ENCODE measurements around the gene HORMAD2. TPM values are rescaled to one million over a fixed set of nuclear protein-coding genes. Genes with fewer than 3 reads are reported as not detected.

The HORMAD2 gene
- total RNA-seq, 1 donor from 2014 or later: not detected

DNA sequence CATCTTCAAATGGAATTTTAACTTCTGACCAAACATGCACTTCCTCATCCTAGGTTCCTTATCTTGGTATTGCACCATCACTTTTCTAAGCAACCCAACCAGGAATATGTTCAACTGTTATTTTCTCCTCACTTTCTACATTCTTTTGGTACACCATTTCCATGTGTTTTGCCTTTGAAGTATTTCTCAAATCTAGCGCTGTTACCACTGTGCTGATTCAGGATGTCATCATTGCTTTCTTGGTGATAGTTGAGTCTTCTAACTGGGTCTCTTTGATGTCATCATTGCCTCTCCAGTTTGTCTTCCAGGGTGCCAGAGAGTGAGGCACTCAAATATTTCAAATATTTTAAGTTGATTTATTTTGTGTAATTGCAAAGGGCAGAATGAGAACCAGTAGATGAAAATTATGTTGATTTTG lies 47.5 kb downstream of the HORMAD2 start:
- H3K27ac Mint-ChIP-seq (ENCODE audit: unreplicated experiment): no peak overlapping the region
- H3K36me3 Mint-ChIP-seq (ENCODE audit: low read depth): no peaks in the 10 kb centered on the region
- TF ChIP-seq CTCF (conservative IDR thresholded peaks at IDR 0.05): no peak
- DNase-seq (ENCODE audit: low read depth, low spot score): no peak
- no peaks in the 10 kb centered on the region for H3K4me1 Mint-ChIP-seq
- H3K27me3 Mint-ChIP-seq (ENCODE audit: low read depth): no peaks in the 10 kb centered on the region
- no peaks in the 10 kb centered on the region for H3K9me3 Mint-ChIP-seq
- H3K4me3 Mint-ChIP-seq: no peak overlapping the region

DNA sequence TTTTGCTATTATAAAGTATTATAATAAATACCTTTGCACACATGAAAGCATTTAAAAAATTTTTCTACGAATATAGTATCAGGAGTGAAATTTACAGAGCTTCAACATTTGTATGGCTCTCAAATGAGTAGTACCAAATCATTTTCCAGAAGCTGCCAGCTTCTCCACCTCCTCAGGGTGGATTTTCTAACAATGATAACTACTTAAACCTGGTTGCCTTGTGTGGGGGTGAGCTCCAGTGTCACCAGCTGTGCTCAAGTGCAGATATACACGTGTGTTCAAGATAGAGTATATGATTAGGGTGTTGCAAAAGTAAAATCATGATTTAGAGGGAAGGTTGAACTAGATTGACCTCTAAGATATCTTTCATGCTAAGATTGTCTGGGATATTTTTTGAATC lies 48.2 kb downstream of the HORMAD2 start:
- no peaks in the 10 kb centered on the region for H3K36me3 Mint-ChIP-seq (ENCODE audit: low read depth)
- no peak overlapping the region for H3K27ac Mint-ChIP-seq (ENCODE audit: unreplicated experiment)
- no peaks in the 10 kb centered on the region for H3K9me3 Mint-ChIP-seq
- no peak overlapping the region for H3K4me3 Mint-ChIP-seq
- DNase-seq (ENCODE audit: low read depth, low spot score): no peak
- H3K4me1 Mint-ChIP-seq: no peaks in the 10 kb centered on the region
- TF ChIP-seq CTCF (conservative IDR thresholded peaks at IDR 0.05): no peak
- no peaks in the 10 kb centered on the region for H3K27me3 Mint-ChIP-seq (ENCODE audit: low read depth)

GRCh38 chr22:30129636-30130035 lies 49.4 kb downstream of the HORMAD2 start:
- Mint-ChIP-seq H3K36me3 (ENCODE audit: low read depth) (no peaks in the 10 kb centered on the region), H3K9me3 (no peaks in the 10 kb centered on the region)

DNA sequence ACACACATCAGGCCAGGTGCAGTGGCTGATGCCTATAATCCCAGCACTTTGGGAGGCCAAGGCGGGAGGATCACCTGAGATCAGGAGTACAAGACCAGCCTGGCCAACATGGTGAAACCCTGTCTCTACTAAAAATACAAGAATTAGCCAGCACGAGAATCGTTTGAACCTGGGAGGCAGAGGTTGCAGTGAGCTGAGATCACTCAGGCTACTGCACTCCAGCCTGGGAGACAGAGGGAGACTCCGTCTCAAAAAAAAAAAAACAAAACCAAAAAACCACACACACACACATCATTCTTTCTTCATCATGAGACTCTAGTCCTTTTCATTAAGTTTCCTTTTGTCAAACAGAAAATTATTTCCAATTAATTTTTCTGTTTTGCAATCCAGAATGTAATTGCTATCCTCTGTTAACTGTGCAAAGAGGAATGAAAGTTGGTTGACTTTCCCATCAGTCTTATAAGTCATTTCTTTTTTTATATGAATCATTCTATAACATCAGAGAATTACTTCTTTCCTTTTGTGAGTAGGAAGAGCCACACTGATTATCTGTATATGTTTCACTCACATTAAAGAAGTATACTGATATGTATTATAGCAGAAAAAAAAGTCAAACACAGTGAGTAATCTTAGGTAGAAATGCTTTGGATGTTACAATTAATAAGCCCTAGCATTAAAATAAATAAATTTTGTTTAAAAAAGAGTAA lies 52.2 kb downstream of the HORMAD2 start:
- no peaks in the 10 kb centered on the region for H3K36me3 Mint-ChIP-seq (ENCODE audit: low read depth)
- no peak overlapping the region for H3K4me3 Mint-ChIP-seq
- no peaks in the 10 kb centered on the region for H3K4me1 Mint-ChIP-seq
- no peak for DNase-seq (ENCODE audit: low read depth, low spot score)
- H3K9me3 Mint-ChIP-seq: no peaks in the 10 kb centered on the region
- TF ChIP-seq CTCF (conservative IDR thresholded peaks at IDR 0.05): no peak
- H3K27ac Mint-ChIP-seq (ENCODE audit: unreplicated experiment): no peak overlapping the region
- peaks cover 7% of the 10 kb centered on the region for H3K27me3 Mint-ChIP-seq (ENCODE audit: low read depth)

More at GRCh38 chr22:30129636-30130035, 49.4 kb downstream of the HORMAD2 start:
- Mint-ChIP-seq H3K4me1 (no peaks in the 10 kb centered on the region), H3K27me3 (ENCODE audit: low read depth) (no peaks in the 10 kb centered on the region), H3K27ac (ENCODE audit: unreplicated experiment) (no peak overlapping the region), H3K4me3 (no peak overlapping the region)
- DNase-seq (ENCODE audit: low read depth, low spot score): no peak
- TF ChIP-seq CTCF (conservative IDR thresholded peaks at IDR 0.05): no peak

DNA sequence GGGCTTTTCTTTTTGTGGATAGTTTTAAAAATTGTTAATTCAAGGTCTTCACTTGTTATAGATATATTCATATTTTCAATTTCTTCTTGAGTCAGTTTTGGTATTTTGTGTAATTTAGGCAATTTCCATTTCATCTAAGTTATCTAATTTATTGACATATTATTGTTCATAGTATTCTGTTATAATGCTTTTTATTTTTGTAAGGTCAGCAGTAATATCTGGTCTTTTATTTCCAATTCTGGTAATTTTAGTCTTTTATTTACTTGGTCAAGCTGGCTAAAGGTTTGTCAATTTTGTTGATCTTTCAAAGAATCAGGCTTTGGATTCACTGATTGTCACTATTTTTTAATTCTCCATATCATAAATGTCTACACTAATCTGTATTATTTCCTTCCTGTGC lies 60.1 kb downstream of the HORMAD2 start:
- Mint-ChIP-seq H3K36me3 (ENCODE audit: low read depth) (no peaks in the 10 kb centered on the region), H3K27me3 (ENCODE audit: low read depth) (peaks cover 14% of the 10 kb centered on the region), H3K9me3 (peaks cover 4% of the 10 kb centered on the region), H3K4me3 (no peak overlapping the region), H3K4me1 (no peaks in the 10 kb centered on the region), H3K27ac (ENCODE audit: unreplicated experiment) (no peak overlapping the region)
- no peak for DNase-seq (ENCODE audit: low read depth, low spot score)
- TF ChIP-seq CTCF (conservative IDR thresholded peaks at IDR 0.05): no peak

Measured in neural crest cell (in vitro differentiated cells).